IPS-15b (cell line): ENCODE data around the gene TSR3.

Source experiments
- H3K27me3 ChIP-seq: one replicate; pipeline ENCODE4 v1.6.1; 2013; ENCODE audit warnings: low read length; ENCODE audit not compliant: control insufficient read depth, insufficient read depth
- H3K36me3 ChIP-seq: one replicate; pipeline ENCODE4 v1.6.1; 2013; ENCODE audit warnings: low read length; ENCODE audit not compliant: control insufficient read depth, insufficient read depth
- H3K4me1 ChIP-seq: one replicate; pipeline ENCODE4 v1.6.1; 2013; ENCODE audit warnings: mild to moderate bottlenecking, low read length; ENCODE audit not compliant: control insufficient read depth, insufficient read depth
- H3K4me3 ChIP-seq: one replicate; pipeline ENCODE4 v1.5.1; 2013; ENCODE audit warnings: low read depth, low read length
- H3K9ac ChIP-seq: one replicate; pipeline ENCODE4 v1.6.1; 2013; ENCODE audit warnings: low read depth, mild to moderate bottlenecking, low read length
- H3K9me3 ChIP-seq: one replicate; pipeline ENCODE4 v1.6.1; 2013; ENCODE audit warnings: mild to moderate bottlenecking, low read length; ENCODE audit not compliant: control insufficient read depth, insufficient read depth

TSR3 gene

DNA sequence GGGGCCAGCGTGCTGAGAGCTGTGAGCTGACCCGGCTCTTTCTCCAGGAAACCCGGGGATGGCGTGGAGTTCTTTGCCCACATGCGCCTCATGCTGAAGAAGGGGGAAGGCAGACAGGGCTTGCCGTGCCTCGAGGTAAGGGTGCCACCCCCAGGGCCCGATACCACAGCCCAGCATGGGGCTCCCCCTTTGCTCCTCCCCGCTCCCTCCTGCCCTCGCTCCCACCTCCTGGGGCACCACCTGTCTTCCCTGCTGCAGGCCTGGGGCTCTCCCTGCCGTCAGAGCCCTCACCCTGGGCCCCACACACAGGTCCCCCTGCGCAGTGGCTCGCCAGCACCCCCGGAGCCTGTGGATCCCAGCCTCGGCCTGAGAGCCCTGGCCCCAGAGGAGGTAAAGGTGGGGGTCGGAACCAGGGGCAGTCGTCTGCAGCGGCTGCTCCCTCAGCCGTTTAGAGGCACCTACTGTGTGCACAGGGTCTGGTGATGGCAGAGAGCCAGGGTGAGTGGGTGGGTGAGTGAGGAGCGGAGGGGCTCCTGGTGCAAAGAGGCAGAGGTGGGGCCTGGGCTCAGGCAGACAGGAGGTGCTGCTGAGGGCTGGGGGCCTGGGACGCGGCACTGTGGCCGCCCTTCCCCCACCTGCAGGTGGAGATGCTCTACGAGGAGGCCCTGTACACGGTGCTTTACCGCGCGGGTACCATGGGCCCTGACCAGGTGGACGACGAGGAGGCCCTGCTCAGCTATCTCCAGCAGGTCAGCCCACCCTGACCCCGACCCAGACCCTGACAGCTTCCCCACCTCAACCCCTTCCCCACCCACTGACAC, 12.6 kb downstream of the TSR3 start:
- H3K27me3 ChIP-seq, result peaks cover 27% of the 10 kb centered on the region
- H3K9ac ChIP-seq, result no peak overlapping the region
- H3K9me3 ChIP-seq, result no peaks in the 10 kb centered on the region
- H3K36me3 ChIP-seq, result no peaks in the 10 kb centered on the region
- H3K4me1 ChIP-seq, result no peaks in the 10 kb centered on the region
- no peak overlapping the region for H3K4me3 ChIP-seq

DNA sequence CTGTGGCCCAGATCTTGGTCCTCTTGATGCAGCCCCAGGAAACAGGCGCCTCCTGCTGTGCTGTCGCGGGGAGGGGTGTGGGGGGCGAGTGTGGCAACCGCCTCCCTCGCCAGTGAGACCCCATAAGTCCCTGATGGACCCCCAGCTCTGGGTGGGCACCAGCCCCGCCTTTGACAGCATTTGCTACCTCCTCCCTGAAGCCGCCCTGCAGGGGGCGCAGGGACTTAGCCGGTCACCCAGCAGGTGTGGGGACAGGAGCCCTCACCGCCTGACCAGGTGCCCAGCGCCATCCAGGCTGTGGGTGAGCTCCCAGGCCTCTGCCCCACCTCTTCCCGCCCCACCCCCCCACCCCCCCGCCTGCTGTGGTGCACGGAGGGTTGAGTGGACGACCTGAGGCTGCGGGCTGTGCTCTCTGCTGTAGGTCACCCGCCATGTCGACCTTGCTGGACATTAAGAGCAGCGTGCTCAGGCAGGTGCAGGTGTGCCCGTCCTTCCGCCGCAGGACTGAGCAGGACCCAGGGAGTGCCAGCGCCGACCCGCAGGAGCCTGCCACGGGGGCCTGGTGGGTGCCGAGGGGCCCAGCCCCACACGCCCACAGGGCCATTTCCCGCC, 13.5 kb downstream of the TSR3 start:
- Histone ChIP-seq H3K4me1 (no peaks in the 10 kb centered on the region), H3K36me3 (no peaks in the 10 kb centered on the region), H3K27me3 (peaks cover 30% of the 10 kb centered on the region), H3K9me3 (no peaks in the 10 kb centered on the region), H3K9ac (no peak overlapping the region), H3K4me3 (no peak overlapping the region)

DNA sequence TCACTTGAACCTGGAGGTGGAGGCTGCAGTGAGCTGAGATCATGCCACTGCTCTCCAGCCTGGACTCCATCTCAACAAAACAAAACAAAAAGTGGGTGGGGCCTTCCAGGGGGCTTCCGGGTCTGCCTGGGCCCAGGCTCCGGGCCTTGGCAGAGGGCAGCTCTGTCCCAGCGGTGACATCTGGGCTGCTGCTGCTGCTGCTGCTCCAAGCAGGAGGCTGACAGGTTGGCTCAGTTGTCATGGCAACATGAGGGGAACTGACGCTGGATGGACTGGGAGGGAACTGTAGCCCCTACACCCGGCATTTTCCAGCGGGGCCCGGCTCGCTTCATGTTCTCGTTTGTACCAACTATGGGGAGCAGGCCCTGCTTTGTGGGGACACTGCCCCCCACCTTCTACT, 14.2 kb downstream of the TSR3 start:
- Histone ChIP-seq H3K27me3 (peaks cover 36% of the 10 kb centered on the region), H3K9me3 (no peaks in the 10 kb centered on the region), H3K4me3 (no peak overlapping the region), H3K36me3 (no peaks in the 10 kb centered on the region), H3K9ac (no peak overlapping the region), H3K4me1 (no peaks in the 10 kb centered on the region)

DNA sequence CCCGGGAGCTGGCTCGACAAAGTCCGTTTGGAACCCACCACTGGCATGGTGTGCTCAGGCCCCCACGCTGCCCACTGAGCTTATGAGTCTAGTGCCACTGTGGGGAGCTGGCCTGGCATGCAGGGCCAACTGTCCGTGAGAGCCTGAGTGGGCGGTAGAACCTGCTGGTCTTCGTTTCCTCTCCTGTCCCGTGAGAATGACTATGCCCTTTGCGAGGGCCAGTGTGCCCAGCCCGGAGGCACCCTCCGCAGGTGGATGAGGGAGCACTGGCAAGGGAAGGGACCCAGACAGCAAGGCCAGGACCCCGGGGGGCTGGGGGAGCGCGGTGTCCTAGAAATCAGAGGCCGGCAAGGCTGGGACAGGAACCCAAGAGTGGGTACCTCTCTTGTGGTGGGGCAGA, 15.1 kb downstream of the TSR3 start:
- no peaks in the 10 kb centered on the region for H3K9me3 ChIP-seq
- no peaks in the 10 kb centered on the region for H3K4me1 ChIP-seq
- H3K36me3 ChIP-seq, result no peaks in the 10 kb centered on the region
- no peak overlapping the region for H3K9ac ChIP-seq
- peaks cover 35% of the 10 kb centered on the region for H3K27me3 ChIP-seq
- H3K4me3 ChIP-seq, result no peak overlapping the region

DNA sequence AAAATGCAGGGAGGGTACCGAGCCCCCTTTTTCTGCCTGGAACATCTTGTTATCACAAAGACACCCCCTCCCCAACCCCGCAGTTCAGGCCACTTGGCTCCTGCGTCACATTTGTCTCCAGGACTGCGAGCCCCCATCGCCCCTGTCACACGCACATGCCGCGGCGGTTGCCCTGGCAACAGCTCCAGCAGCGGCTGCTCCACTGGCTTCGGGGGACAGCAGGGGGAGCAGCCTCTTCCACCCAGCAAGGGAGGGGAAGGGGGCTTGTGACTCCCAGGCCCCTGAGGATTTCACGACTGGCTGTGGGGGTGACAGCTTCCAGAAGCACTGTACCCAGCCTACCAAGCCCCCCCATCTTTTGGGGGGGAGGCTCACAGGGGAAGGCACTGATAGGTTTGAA, 15.7 kb downstream of the TSR3 start:
- H3K27me3 ChIP-seq, result peaks cover 35% of the 10 kb centered on the region

DNA sequence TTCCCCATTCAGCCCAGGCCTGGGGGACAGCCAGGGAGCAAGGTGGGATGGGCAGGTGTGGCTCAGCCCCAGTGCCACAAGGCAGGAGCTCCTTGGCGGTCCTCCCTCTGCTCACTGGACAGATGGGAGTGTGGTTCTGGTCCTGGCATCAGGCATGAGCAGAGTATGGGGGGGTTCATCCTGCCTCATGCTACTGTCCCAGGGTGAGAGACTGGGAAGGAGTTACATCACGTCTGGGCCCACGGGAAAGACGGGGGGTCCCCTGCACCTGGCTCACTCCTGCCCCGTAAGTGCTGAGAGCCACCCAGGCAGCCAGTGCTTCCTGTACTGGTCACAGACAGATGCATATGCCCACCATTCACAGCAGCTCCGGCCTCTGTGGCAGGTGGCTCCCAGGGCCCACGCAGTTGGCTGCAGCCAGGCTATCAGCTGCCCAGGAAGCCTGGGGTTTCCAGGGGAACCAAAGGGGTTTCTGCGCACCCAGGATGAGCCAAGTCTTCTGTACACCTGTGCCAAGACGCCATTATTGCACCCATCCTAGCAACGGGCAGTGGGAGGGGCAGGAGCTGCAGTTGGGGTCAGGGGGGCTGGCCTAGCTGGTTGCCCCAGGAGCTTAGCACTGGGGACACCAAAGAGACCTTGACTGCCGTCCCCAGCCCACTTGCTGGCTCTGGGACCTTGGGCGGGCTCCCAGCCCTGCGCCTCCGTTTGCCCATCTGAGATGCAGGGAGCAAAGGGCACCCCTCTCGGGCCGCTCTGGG, 16.3 kb downstream of the TSR3 start:
- Histone ChIP-seq H3K4me1 (no peaks in the 10 kb centered on the region), H3K4me3 (peak overlapping the region; percentile 32), H3K9me3 (no peaks in the 10 kb centered on the region), H3K9ac (no peak overlapping the region), H3K27me3 (peaks cover 35% of the 10 kb centered on the region), H3K36me3 (no peaks in the 10 kb centered on the region)

More for the DNA sequence above, 15.7 kb downstream of the TSR3 start:
- no peak overlapping the region for H3K4me3 ChIP-seq
- no peaks in the 10 kb centered on the region for H3K4me1 ChIP-seq
- no peaks in the 10 kb centered on the region for H3K9me3 ChIP-seq
- no peaks in the 10 kb centered on the region for H3K36me3 ChIP-seq
- no peak overlapping the region for H3K9ac ChIP-seq

DNA sequence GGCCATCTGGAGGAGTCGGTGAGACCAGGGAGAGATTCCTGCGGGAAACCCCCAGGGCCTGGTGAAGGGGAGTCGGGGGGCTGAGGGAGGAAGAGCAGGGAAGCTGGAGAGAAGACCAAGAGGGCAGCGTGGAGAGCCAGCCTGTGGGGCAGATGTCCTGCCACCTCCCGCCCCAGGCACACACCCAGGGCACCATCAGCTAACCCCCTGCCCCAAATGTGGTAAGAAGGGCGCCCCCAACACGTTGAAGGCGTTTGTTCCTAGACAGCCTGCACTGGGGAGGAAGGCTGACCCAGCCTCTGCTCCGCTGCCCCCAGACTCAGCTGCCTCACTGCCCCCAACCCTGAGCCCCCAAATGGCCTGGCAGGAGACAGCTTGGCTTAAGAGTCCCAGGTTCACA, 16.9 kb downstream of the TSR3 start:
- Histone ChIP-seq H3K36me3 (no peaks in the 10 kb centered on the region), H3K9me3 (no peaks in the 10 kb centered on the region), H3K4me1 (no peaks in the 10 kb centered on the region), H3K4me3 (peak overlapping the region; percentile 32), H3K9ac (no peak overlapping the region), H3K27me3 (peaks cover 35% of the 10 kb centered on the region)

DNA sequence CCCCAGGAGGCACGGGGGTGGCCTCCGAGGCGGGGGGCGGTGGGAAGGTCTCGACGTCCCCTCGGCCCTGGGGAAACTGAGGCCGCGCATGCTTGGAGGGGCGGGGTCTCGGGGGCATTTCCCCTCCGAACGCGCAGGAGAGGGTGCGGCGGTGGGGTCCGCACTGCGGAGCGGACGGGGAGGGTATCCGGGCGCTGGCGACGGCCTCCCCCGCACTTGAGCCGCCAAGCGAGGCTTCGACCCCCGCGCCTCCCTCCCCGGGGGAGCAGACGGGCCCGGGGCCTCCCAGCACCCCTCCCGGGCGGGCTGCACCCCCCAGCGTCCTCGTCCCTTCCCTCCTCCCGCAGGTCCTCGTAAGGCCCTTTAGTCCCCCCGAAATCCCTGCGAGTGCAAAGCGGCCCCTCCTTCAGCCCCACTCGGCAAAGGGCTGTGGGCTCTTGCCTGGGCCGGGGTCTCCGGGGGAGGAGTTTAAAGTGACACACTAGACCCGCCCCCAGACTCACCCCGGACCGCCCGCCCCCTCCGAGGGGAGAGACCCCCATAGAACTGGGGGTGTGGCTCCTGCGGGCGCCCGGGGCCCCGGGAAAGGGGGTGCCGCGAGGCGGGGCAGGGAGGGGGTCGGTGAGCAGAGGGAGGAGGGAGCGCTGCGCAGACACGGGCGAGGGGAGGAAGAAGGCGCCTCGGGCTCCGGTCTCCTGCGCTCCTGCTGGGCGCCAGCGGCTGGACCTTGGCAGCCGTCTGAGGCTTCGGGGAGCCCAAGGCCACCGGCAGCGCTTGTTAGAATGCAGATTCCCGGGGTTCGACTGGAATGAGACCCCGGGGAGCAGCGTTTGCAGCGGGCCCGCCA, 17.6 kb downstream of the TSR3 start:
- peak overlapping the region; percentile 46 for H3K4me3 ChIP-seq
- H3K9me3 ChIP-seq, result no peaks in the 10 kb centered on the region
- no peaks in the 10 kb centered on the region for H3K36me3 ChIP-seq
- H3K4me1 ChIP-seq, result no peaks in the 10 kb centered on the region
- no peak overlapping the region for H3K9ac ChIP-seq
- peaks cover 35% of the 10 kb centered on the region for H3K27me3 ChIP-seq

DNA sequence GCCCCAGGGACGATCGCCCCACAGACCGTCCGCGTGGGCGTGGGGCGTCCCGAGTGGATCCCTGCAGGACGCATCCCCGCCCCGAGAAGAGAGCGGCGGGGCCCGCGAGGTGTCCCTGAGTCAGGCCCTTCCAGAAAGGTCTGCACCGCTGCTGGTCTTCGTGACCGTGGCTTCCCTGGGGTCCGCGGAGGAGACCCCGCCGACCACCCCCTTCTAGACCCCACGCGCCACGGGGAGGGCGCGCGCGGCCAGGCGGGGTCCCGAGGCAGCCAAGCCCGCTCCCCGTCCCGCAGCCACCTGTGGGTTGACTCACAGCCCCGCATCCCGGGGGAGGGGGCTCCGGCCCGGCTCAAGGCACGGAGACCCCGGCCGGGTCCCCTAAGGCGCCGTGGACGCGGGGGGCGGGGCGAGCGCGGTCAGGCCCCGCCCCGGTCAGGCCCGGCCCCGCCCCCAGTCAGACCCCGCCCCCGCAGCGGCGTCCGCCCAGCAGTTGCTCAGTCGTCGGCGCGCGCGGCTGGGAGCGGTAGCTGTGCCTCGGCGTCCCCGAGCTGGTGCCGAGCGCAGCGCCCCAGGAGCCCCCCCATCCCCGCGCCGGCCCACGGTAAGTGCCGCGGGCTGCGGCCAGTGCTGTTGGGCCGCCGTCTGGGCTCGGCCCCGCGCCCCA, 18.4 kb downstream of the TSR3 start, which contains the start of gene BAIAP3:
TSS of gene BAIAP3 (plus strand) at position 497 of the 664 bp plus-strand sequence. CDS start 4,905 bp downstream, outside the sequence.
- H3K4me1 ChIP-seq, result no peaks in the 10 kb centered on the region
- H3K4me3 ChIP-seq, result peak within 1 kb of the TSS; percentile 49
- H3K36me3 ChIP-seq, result no peaks in the 10 kb centered on the region
- no peaks in the 10 kb centered on the region for H3K9me3 ChIP-seq
- H3K27me3 ChIP-seq, result peaks cover 35% of the 10 kb centered on the region
- H3K9ac ChIP-seq, result no peak within 1 kb of the TSS

DNA sequence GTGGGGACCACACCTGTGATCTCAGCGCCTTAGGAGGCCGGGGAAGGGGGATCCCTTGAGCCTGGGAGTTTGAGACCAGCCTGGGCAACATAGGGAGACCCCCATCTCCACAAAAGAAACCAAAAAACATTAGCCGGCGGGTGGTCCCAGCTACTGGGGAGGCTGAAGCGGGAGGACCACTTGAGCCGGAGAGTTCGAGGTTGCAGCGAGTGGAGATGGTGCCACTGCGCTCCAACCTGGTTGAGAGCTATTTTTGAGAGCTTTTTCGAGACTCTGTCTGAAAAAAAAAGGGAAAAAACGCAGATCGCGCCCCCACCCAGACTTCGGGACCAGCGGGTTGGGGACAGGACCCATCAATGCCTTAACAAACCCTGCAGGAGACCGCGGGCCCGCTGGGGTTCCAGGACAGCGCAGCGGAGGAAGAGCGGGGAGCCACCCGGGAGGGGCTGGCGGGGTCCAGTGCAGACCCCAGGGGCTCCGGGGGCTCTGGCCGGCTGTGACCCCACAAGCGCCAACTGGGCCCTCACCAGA, 19.0 kb downstream of the TSR3 start:
- Histone ChIP-seq H3K9me3 (no peaks in the 10 kb centered on the region), H3K4me3 (peak overlapping the region; percentile 49), H3K9ac (no peak overlapping the region), H3K27me3 (peaks cover 35% of the 10 kb centered on the region), H3K4me1 (no peaks in the 10 kb centered on the region), H3K36me3 (no peaks in the 10 kb centered on the region)
